HG03045 (cell line): Measurements from ENCODE around the gene BCL11A.

Experiments
- ATAC-seq: cut with Tn5 transposase; IDR thresholded peaks from one replicate; pipeline ENCODE4 v1.9.1; 2021; ENCODE audit warnings: mild to moderate bottlenecking, moderate library complexity; ENCODE audit not compliant: unreplicated experiment

BCL11A gene

DNA sequence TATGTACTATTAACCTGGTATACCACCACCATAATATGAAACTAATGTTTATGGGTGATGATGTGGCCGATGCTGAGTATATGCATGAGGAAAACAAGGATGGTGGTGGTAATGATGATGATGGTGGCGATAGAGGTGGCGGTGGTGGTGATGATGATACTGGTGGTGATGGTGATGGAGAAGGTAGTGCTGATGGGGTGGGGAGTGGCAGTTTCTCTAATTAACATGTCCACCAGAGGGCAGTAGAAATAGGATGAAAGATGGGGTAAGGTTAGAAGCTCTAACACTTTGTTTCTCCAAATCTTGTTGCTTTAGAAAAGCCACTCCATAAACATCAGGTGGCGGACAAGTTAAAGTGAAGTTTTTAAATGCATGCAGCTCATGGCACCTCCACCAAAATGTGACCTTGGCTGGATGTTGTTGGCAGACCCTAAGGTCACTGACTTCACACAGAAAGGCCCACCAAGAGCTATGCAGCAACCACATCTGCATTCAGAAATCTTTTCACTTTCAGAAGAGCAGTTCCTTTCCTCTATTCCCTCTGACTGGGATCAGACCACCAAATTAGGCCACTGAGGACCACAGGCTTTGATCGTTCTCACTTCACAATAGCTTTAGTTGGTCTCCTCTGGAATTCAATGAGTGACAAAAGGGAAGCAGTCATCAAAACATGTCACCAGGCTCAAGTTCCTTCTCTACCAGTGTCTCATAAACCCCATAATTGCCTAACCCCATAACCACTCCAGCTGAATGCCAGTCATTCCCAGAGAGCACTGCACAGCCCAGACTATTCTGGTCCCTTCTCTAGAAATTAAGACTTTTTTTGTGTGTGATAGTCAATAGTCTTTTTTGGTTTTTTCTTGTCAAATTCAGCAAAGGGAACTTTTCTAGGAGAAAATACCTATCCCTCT, 7.5 kb upstream of the BCL11A start:
- ATAC-seq = no peak

DNA sequence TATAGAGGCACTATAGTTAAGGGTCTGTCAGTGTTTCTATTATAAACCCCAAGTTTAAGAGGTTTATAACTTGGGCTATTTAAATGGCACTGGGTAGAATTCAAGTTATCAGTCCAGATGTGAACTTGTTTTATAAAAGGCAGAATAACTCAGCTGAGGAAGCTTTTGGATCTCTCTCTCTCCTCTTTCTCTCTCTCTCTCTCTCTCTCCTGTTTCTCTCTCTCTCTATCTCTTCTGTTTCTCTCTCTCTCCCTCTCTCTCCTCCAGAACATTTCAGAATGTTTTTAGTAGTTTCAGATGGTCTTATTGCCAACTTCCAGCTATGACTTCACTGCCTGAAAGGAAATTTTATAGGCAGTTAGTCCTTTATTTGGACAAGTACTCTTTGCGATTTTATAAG, 6.4 kb upstream of the BCL11A start:
- ATAC-seq = no peak

DNA sequence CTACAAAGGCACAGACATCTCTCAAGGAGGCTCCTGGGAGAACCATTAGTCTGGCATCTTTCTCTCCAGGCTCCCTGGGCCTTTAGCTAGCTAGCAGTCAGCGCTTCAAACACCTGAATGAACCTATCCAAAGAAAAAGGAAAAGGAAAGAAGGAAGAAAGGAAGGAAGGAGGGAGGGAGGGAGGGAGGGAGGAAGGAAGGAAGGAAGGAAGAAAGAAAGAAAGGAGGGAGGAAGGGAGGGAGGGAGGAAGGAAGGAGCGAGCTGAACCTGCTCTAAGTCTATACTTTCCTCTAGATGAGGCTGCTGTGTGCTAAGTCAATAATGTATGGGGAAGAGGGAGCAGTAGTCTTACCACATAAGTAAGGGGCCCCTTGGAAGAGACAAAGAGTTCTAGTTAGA, 5.1 kb upstream of the BCL11A start:
- no peak for ATAC-seq

DNA sequence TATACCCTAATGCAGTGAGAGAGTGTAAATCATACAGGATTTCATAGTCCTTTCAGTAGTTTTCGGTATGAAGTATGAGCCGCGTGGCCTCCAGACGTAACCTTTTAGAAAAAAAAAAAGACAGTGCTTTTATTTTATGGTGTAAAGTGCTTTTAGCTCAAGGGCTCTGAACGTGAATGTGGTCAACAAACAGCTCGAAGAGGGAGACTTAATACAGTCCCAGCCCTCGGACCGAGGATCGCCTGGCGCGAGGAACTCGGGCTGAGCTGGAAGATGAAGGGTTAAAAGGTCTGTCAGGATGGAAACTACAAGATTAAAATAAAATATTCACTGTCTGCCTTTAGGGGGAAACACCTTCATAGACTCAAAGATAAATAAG, 4.0 kb upstream of the BCL11A start:
- ATAC-seq = no peak

DNA sequence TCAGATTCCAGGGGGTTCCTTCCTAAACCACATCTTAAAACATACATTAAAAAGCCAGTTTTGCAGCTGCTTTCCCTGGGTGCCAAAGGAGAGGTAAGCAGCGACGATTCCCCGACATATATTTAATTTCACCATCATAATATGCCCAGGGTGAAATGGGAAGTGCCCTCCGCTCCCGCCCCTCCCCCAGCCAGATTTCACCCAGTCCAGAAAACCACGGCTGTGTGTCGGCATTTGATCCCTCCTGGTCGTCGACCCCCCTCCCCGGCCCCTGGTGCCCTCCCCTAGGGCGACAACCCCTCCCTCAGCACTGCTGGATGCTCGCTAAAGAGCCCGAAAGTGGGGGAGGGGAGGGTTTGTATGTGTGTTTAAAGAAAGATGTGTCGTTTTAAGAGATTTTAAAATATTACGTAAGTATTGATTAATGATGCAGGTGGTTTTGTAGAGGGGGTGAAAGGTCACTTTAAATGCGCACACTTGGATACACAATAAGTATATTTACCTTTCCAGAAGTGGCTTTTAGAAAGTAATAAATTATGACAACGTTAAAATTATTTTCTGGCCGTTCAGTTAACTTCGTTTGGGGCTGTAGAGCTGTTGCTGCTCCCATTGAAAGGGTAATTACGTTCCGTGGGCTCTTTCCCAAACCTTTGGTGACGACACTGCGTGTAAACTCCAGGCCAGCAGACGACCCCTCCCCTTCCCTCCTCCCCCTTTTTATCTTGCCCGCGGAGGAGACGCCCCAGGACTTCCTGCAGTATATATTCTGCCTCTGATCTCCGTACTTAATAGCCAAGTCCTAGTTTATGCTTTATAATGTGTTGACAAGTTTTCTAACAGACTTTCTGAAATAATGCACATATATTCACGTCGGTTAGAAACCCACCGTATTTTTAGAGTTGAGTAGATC, 3.4 kb upstream of the BCL11A start:
- ATAC-seq = no peak

DNA sequence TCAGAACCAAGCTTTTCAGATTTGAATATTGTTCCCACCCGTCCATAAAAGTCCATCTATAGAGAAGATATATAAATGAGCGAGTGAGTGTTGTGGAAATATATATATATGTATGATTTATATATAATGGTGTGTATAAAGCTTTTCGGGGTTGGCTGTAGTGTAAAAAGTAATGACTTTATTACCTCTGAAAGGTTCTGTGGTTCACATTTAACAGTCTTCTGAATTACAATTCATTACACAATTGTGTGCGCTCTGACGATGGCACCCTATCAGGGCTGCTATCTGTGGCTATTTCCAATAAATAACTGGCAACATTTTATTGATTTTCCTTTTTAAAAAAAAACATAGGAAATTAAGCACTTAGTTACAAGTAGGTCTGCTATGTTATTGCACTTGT, 2.7 kb upstream of the BCL11A start:
- ATAC-seq = no peak

DNA sequence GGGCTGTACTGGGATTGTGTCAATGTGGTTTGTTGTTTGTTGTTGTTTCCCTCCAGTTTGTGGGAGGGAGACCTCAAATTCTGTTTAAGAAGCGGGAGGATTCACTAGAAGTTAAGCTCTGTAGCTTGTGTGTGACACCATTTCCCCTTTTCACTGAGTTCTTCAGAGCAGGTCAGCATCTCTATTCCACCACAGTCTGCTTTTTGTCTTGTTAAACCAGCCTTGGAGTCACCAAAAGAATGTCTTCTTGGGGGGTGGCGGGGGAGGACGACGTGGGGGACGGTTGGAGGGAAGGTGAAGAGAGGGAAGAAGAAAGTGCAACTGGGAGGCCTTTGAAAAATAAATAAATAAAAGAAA, 2.3 kb upstream of the BCL11A start:
- ATAC-seq = no peak

DNA sequence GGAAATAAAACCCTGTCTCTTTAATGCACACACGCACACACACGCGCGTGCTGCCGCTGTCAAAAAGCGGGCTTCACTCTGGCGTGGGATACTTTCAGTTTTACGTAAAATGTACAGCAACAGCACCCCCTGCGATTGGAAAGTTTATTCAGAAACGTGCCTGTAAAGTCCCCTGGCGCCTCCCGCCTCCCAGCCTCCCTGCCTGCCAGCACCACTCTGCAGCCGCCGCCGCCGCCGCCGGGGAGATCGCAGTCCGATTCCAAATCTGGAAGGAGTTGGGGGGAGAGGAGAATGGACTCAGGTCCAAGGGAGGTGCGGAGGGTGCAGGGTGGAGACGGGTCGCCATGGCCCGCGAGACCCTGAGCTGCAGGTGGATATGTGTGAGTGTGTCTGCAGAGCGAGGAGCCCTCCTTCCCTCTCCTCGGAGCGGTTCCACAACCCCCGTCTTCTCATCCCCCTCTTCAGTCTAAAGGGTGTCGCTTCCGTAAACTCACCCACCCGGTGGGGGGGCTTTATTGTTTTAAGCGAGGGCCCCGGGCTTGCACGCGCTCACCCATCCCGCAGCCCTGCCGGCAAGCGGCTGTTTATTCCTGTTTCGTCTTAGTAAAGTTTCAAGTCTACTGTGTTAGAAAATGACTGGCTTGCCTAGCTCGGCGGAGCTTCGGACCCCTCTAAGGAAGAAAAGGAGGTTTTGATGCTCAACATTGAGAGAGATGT, 1.8 kb upstream of the BCL11A start:
- no peak for ATAC-seq

DNA sequence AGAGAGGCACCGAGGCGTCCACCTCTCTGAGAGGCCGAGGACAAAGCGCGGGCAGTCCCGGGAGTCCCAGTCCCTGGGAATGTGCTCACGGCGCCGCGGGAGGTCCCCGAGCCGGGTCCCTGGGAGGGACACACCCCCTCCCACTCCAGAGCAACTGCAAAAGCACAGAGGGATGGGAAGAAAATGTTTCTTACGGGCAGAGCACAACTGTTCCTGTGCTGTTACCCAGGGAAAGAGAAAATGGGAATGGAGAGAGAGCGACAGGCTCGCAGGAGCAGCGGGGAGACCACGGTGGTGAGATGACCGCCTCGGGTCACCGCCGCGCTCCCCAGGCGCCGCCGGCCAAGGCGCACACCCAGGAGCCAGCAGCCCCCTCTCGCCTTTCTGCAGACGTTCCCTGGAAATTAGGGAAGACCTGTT, 1.2 kb upstream of the BCL11A start:
- no peak for ATAC-seq

DNA sequence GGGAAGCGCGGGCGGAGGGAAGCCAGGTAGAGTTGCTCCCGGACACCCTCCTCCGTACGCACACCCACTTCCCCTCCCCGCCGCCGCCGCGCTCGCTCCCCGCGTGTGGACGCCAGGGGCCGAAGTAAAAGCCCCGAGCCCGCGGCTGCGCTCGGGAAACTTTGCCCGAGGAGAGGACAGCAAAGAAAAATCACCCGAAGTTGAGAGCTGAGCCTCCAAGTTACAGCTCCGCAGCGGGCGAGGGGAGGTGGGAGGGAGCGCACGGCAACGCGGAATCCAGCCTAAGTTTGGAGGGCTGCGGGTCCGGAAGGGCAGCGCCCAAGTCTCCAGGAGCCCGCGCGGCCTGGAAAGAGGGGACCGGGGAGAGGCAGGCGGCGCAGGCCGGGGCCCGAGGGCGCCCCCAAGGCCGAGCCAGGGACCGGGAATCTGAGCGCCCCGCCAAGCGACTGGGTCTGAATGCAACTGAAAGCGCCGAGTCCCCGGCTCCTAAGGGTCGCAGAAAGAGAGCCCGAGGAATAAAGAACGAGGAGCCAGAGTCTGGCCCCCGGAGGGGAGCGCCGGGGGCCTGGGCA, 706 bp upstream of the BCL11A start:
- ATAC-seq = peak; percentile 16

DNA sequence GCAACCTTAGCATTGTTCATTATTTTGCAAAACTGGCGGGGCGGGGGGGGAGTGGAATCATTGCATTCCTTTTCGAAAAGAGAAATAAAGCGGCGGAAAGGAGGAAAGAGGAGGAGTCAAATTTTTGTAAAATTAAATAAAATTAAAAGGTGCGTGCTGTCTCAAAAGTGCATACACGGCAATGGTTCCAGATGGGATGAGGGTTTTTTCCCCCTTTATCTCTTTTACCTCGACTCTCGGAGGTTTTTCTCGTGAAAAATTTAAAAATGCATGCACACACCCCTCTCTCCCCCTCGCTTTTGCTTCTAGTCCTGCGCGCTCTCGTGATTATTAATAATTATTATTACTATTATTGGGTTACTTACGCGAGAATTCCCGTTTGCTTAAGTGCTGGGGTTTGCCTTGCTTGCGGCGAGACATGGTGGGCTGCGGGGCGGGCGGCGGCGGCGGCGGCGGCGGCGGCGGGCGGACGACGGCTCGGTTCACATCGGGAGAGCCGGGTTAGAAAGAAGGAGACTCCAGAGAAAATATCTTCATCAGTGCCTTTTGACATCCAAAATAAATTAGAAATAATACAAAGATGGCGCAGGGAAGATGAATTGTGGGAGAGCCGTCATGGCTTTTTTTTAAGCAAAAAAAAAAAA, 481 bp downstream of the BCL11A start:
- no peak for ATAC-seq

DNA sequence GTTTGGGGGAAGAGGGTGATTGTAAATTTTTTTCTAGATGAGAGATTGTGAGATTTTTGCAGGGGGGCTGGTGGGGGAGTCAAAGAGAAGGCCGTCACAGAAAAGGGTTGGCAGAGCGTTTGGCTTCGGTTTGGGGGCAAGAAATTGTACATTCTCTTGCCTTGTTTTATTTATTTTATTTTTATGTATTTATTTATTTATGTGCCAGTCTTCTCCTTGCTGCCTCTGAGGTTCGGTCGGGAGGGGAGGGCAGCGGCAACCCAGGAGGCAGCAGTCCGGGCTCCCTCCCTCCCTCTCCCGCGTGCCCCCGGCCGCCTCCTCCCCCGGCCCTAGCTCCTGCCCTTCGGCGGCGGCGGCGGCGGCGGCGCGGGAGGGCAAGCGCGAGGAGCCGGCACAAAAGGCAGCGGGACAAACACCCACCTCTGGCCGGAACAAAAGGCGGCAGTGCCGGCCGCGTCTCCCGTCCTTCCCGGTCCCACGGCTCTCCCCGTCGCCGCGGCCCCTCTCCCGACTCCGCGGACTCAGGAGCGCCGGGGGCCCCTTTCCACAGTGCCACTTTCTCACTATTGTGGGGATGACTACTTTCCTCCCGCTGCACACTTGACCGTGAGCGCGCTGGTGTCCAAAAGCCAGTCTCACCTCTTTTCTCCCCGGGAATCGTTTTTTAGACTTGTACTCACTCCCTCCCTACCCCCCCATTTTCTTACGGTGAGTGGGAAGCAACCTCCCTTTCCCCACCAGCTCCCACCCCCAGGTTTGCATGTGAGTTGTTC, 1.2 kb downstream of the BCL11A start:
- ATAC-seq = no peak

DNA sequence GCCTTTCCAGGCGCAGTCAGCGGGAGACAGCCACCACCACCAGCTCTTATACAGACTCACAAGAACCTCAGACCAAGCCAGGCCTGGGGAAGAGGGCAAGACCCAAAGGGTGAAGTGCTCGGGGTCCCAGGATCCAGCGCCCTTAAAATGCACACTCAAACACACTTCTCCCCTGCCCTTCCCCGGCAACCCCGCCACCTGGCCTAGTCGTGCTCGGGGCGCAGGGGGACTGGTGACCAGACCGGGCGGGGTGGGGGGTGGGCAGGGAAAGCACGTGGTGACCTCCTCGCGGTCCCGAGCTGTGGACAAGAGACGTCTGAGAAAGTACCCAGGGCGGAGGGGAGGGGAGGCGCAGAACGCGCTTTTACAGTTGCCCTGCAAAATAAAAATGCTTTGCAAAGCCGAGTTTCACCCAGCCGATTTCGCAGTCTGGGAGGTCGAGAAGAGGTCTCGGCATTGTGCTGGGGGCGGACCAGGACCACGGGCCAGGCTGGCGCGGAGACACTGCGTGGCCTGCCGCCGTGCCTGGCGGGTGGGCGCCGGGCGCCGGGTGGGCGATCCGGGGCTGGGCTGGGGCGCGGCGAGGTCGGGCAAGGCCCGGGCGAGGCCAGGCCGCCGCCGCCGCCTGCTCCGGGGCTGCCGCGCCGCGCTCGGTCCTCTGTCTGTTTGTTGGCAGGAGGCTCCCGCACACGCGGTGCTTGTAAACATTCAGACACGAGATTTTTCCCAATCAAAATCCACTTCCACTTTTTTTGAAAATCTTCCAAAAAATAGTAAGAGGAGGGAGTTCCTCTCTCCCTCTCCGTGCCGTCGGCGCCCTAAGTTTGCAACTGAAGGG, 2.0 kb downstream of the BCL11A start:
- ATAC-seq = no peak

DNA sequence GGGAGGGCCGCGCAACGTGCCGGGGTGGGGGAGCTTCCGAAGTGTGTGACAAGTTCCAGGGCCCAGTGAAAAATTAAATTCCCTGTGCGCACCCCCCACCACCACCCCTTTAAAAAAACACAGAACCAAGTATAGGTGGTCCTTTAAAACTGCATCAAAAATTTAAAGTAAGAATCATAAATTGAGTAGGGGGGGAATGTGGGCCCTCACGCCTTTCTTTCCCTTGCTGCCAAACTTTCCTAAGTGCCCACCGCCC, 2.5 kb downstream of the BCL11A start:
- ATAC-seq = no peak

DNA sequence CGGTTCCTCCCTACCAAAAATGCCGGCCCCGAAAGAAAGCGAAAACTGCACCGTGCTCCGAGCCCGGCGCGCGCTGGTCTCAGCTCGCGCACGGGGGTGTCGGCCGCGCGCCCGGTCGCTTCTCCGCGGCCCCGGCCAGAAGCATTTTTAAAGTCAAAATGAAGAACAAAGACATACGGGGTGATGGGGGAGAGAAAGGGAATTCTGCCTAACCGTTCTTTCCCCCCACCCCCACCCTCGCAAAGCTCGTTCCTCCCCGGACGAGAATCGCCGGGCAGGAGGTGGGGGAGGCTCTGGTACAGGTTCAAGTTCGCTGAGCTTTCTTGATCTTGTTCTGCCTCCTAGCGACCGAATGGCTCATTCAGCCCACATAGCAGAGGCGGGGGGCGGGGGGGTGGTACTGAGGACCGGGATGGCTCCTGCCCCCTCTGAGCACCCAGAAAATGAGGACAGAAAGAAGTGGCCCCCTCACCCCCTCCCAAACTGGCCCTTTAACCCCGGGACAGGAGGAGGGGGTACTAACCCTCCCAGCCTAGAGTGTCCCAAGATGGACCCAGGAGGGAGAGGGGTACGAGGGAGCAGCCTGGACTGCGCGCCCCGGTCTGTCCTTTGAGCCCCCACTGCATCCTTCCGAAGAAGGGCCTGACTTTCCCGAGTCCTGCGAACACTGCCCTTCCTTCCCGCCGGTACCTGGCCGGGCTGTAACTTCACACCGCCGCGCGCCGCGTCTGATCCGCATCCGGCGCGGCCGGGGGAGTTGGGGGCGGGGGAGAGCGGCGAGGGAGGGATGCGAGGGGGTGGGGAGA, 3.1 kb downstream of the BCL11A start:
- peak; percentile 50 for ATAC-seq

DNA sequence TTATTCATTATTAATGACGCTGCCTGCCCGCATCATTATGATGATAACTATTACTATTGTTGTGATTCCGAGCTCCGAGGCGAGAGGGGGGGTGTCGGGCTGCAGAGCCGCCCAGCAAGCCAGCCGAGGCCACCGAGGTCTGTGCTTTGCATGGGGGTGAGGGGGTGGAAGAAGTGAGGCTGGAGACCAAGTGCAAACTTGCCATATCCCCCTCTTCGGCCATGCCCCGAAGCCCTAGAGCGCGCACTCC, 3.6 kb downstream of the BCL11A start:
- ATAC-seq = no peak

DNA sequence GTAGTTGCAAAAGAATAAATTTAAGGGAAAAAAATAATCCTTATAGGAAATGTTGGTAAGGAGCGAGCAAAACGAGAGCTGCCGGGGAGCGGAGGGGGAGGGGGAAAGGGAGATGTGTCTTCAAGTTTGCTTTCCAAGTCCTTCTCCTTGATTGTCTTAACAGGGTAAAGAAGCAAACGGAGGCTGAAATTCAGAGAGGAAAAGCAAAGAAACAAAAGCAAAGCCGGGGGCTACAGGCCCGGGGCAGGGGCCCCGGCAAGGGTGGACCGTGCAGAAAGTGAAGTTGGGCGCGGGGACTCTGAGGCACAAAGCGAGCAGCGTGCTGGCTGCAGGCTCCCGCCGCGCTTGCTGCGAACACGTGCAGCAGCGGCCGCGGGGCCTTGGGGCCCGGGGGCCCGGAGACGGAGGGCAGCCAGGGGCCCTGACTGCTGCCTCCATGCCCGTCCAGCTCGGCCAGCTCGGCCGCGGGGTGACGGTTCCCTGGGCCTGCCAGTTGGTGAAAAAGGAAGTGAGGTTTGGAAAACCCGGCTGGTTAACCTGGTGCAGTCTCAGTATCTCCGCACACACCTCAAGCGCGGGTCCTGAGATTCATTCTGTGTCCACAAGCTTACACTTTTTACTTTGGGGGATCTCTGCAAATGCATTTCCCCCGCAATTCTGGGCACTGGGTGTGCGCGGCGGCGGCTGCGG, 4.1 kb downstream of the BCL11A start:
- ATAC-seq = no peak

DNA sequence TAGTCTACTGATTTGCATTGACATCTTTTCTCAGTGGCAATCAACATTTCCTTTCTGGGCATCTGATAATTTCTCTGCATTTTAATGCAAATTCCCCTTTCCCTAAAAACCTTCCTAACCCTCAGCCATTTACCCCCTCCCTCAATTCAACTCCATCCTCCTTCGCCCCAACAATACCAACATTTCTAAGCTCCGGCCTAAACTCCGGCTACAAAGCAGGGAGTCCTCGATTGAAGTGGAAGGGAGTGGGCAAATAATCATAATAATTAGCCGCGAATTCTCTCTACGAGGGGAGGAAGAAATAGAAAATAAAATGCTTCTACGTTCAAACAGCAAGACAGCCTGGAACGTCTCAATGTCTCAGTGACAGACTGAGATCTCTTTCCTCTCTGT, 4.6 kb downstream of the BCL11A start:
- no peak for ATAC-seq
